NK-92 treated with Interleukin-12 subunit alpha and Interleukin-12 subunit beta, amount 100 ng/mL, for 24 hours (cell line): ENCODE measurements around the gene PRR5L.

Experiments
- DNase-seq: peaks from one replicate; lab custom pipeline; 2025; lab: John Stamatoyannopoulos, UW

The PRR5L gene

GRCh38 chr11:36295926-36296325, at the start of gene PRR5L:
PRR5L (plus strand) TSS chr11:36296288; CDS start chr11:36401122, 104,834 bp downstream.
- no peak for DNase-seq

DNA sequence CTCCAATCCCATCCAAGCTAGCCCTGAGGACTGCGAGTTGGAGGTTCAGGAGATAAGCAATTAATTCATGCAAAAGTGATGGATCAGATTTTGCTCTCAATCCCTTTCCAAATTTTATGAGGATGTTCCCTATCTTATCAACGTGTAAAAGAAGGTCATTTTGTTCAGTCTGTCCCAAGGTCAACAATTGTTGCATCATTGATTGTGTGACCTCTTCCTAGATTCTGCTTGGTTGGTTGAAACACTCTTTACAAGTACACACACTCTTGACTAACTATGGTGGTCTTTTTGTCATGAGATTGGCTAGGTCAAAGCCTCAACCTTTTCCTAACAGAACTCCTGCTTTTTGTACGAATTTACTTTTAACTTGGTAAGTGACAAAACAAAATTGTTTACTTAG, 48.6 kb upstream of the PRR5L start:
- no peak for DNase-seq

GRCh38 chr11:36248436-36248835, 47.7 kb upstream of the PRR5L start:
- DNase-seq: no peak

GRCh38 chr11:36249246-36249645, 46.8 kb upstream of the PRR5L start:
- DNase-seq: no peak

DNA sequence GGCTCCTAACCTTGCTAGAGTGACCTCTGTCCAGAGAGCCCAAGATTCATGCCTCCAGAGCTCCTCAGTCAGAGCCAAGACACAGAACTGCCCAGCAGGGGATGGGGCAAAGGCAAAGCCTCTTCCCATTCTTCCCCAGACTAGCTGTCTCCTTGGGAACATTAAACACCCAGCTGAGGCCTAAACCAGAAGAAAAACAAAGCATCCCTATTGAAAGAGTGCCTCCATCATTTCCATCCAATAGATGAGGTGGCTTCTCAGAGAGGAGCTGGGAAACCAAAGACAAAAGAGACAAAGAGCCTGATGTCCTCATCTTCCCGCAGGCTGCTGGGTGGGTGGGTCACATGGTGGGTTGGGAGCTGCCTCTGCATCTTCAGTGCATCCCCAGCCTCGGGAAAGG, 44.3 kb upstream of the PRR5L start:
- DNase-seq: no peak

DNA sequence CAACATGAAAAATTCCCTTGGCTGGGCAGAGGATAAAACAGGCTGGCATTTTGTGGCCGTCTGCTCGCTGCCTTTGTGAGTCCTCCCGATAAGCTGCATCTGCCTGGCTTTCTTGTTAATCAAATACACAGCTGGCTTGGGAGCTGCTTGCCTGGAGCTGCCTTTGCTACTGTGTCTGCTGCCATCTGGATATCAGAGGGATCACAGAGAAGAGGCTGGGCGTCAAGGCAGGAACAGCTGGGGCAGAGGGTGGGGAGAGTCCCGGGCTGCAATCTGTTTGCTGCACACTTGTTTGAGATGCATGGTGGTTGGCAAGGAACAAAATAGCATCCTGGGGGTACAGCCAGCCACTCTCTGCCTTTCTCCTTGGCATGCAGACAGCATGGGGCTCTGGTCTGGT, 42.9 kb upstream of the PRR5L start:
- DNase-seq: no peak

- no peak for DNase-seq
These were observed 41.4 kb upstream of the PRR5L start for GRCh38 chr11:36254713-36255112.

- DNase-seq: no peak
These were observed 38.7 kb upstream of the PRR5L start for GRCh38 chr11:36257351-36257750.

DNA sequence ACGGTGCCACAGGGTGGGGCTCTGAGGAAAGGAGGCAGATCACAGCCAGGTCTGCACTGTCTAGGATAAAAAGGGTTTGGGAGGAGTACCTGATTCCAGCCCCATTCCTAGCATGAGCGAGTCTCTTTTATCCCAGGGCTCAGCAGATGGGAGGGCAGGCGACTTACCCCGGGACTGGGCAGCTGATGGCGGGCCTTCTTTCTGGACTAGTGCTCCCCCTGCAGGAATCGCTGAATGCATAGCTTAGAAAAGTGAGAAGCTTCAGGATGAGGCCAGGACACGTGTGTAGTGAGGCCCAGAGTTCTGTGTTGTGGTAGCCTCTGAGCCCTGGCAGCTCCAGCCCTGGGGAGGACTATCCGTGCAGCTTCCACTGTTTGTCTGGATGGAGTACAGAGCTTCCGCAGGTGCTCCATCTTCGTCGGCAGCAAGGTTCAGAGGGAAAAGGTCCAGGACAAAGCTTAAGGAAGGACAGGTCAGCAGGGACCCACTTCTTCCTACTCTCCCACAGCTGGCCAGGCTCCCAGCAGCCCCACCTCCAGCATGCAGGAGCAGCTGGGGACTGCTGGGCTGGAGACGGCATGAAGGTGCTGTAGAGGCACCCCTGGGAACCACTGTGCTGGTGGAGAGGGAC, 37.2 kb upstream of the PRR5L start:
- no peak for DNase-seq

DNA sequence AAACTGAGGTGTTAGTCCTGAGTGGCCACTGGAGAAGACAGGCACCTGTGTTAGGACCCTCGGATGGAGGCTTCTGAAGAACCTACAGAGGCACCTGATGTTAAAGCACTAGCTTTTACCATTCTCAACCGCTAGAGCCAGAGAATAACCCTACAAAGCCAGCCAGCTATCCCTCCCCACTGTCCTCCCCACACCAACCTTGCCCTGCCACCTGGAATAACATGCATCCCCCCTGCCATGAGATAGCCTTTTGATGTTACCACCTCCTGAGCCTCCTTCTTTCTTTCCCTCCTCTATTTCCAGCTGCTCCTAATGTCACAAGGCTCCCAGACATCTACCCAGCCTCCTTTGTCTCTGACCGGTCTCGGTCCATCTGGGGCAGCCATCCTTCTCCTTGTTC, 35.0 kb upstream of the PRR5L start:
- no peak for DNase-seq

GRCh38 chr11:36264011-36264972, 31.8 kb upstream of the PRR5L start:
- DNase-seq: no peak

DNA sequence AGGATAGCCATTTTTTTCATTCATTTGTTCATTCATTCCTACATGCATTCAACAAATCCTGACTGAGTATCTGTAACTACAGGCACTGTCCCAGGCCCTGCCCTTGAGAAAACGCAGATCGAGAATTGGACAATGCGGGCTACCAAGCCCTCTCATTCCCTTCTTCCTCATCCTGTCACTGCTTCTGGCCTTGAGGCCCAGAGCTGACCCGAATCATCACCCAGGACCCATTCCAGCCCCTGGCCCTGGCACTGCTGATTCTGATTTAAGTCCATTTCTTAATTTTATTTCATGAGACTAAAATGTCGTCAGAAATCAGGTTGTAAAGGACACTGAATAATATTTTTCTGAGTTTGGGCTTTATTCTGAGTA, 31.1 kb upstream of the PRR5L start:
- no peak for DNase-seq

DNA sequence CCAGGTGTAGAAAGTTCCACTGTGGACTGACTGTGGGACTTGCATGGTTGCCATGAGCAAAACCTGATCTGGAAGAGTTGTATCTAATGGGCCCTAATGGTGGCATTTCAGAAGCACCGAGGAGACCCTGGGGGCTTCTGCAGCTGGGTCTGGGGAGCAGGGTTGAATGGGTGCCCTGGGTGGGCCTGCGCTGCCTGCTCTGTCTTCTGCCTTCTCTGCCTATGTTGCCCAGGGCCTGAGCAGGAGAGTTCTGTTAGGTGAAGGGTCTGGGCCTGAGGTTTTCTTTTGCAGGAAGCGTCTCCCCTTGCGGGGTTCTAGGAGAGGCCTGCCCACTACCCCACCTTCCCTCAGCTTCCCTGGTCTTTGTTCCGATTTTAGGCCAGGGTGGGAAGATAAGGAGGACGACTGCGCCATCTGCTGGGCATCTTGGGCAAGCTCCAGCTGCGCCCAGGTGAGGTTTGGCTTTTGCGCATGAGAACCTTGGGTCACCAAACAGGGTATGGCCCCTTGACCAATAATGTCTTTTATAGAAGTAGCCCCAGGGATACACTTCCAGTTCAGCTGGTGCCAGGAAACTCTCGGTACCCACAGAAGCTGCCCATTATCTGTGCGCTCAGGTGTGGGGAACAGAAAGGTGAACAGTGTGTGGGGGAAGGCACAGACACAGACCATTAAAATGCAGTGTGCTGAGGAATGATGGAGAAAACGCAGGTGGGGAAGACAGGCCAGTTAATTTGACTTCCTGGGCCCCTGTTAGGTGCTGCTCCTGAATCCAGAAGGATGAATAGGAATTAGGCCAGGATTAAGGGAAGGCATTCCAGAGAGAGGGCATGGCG, 30.1 kb upstream of the PRR5L start:
- DNase-seq: peak; percentile 11

DNA sequence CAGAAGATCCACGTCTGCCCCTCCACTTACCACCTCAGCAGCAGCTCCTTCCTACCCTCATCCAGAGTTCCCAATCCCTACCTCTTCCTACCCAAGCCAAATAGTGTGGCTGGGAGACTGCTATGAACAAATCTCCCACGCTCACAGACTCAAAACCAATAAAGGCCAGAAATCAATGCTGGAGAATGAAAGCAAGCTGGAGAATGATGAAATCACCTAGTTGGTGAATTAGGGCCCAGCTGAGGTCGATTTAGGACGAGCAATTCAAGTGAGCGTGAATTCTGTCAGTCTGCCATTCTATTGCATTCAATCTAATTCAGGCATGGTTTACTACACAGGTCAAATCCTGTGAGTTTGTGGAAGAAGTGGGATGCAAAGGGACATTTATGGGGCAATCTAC, 29.3 kb upstream of the PRR5L start:
- DNase-seq: no peak

GRCh38 chr11:36268337-36268985, 27.6 kb upstream of the PRR5L start:
- no peak for DNase-seq

- no peak for DNase-seq
These were observed 25.4 kb upstream of the PRR5L start for GRCh38 chr11:36270701-36271100.

- no peak for DNase-seq
These were observed 24.2 kb upstream of the PRR5L start for GRCh38 chr11:36271794-36272407.

GRCh38 chr11:36273110-36273509, 23.0 kb upstream of the PRR5L start:
- no peak for DNase-seq

- DNase-seq: no peak
These were observed 21.7 kb upstream of the PRR5L start for GRCh38 chr11:36274414-36274813.

- no peak for DNase-seq
These were observed 17.4 kb upstream of the PRR5L start for GRCh38 chr11:36278531-36279282.

DNA sequence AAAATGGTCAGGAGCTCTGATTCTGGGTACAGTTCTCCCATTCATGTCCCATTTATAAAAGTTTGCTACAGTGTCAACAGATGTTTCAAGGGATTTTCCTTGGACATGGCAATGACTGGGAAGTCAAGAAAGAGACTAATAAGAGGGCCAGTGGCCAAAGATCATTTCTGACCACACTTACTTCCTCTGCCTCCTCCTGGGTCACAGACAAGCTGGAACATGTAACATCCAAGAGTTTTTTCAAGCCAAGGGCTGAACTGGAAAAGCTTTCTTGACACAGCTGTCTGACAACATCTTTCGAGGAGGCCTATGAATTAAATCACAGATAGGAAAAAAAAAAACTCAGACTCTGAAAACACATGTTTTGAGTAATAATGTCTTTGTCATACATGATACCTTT, 15.6 kb upstream of the PRR5L start:
- DNase-seq: no peak
